GM18505 (cell line): ENCODE results near the gene VEPH1.
"Not testable (repeated sequence)": the region's sequence is repeated elsewhere in the genome, so short reads cannot be mapped to it uniquely, and the experiment has no call there.

ENCODE experiments used
- ATAC-seq: cut with Tn5 transposase; IDR thresholded peaks from one replicate; pipeline ENCODE4 v1.9.1; 2021; ENCODE audit not compliant: unreplicated experiment
- POLR2A ChIP-seq: IDR thresholded peaks from 4 replicates; pipeline ENCODE4 v1.6.1; 2011; ENCODE audit warnings: borderline replicate concordance; ENCODE audit not compliant: insufficient read depth, insufficient read length; ENCODE audit errors: extremely low read depth

The VEPH1 gene

DNA sequence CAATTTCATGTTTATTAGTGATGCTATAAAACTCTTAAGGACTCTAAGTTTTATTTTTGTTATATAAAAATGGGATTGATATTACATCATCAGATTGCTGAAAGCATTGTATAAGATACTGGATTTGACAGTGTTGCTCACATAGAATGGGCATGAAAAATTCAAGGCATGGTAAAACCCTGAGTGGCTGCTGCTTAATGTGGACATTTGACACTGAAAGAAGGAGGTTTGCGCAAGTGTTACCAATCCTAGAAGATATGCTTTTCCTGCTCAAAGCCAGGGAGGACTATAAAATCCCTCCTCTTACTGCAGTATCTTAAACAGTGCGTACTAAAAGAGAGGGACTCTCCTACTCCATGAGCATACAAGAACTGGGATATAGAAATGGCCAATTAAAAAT, 132.3 kb downstream of the VEPH1 start:
- no peak for ATAC-seq
- no peak for TF ChIP-seq POLR2A

DNA sequence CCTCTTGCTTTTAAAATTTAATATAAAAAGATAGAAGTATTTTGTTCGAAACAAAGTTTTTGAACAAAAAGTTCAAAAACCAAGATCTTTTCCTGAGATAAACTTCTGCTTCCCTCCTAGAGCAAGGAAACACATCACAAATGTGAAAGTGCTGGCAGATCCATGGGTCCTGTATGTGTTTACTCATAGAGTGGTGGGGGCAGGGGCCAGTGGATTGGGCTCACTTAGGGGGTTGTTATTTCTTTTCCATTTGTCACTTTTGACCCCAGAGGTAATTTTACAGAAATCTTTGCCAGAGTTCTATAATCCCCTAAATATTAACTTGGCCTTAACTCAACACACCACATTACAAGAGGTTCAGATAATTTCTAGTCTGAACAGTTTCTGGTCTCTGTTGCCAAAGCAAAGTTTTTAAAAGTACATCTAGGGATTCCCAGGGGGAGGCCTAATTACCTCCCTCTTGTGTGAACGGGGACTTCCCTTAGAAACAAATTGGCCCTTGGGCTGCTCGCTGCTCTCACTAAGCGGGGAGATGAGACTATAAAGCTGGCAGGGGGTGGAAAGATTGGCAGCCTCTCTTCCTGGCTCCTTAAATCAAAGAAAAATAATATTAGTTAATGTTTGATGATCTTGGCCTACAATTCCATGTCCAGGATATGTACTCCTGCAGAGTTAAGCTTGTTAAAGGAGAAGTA, 133.3 kb downstream of the VEPH1 start:
- no peak for TF ChIP-seq POLR2A
- ATAC-seq, result no peak

DNA sequence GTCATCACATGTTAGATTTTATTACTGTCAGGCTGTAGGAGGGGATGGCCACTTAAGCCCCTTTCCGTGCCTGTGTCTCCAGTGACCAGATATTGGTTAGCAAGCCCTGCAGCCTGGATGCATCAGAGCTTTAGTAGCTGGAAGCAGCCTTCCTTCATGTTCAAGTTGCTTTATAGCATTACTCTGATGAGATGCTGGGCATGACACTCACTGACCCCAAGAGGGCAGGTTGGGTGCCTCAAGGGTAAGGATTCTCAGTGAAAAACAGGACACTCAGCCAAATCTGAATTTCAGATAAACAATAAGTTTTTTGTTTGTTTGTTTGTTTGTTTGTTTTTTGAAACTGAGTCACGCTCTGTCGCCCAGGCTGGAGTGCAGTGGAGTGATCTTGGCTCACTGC, 135.0 kb downstream of the VEPH1 start:
- no peak for TF ChIP-seq POLR2A
- no peak for ATAC-seq

DNA sequence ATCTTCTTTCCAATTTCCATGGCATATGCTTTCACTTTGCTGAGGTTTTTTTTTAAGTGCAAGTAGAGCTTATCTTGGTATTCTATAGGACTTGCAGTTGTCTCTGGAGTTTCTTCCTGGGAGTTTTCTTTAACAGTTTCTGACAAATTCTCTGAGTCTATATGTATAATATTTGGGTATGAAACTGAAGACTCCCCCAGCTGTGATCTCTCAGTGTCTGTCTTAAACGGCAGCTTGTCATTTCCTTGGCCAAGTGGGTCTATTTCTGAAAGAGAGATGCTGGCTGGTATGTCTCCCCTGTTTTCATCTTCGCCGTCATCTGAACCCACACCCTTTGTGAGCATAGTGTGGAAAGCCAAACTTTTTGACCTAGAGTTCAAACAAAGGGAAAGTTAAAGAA, 139.8 kb downstream of the VEPH1 start:
- no peak for TF ChIP-seq POLR2A
- ATAC-seq, result no peak

DNA sequence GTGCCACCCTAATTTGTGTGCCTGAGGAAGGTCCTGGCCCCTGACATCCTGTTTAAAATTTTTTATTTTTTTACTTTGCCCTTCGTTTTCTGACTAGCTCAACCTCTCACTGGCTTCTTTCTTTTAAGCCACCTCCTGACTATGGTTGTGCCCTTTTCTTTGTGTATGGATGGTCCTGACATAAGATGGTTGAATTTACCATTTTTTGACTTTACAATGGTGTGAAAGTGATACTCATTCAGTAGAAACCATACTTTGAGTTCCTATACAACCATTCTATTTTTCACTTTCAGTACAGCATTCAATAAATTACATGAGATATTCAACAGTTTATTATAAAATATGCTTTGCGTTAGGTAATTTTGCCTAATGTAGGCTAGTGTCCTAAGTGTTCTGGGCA, 140.9 kb downstream of the VEPH1 start:
- no peak for ATAC-seq
- no peak for TF ChIP-seq POLR2A

DNA sequence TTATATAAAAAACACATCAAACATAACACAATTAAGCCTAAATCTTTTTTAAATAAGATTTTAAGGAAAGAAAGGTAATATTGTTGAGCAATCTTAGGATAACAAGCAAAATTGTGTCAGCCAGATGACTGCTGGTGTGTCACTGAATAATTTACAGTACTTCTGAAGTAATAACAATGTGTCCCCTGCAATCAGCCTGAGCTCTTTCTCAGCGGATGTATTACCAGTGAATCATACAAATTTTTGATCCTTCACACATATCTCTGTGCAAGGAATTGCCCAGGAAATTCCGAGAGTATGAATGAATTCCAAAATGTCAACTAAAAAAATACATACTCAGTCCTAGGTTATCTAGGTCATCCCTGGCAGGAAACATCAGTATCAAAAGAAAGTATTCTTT, 143.2 kb downstream of the VEPH1 start:
- TF ChIP-seq POLR2A, result no peak
- ATAC-seq, result no peak

DNA sequence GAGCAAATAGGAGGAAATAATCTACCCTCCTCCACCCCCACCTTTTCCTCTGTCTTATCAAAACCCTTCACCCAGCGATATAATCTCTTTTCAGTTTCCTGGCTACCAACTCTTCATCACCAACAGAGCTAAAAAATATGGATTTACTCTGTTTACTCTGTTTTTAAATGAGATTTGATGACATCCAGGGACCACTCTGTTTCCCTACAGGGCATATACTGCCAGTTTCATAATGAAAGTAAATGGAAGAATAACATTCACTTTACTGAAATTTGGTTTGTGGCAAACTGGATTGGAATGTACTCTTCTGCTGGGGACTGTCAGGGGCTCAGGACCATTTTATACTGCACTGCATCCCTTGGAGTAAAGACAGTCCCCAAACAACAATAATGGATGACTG, 146.7 kb downstream of the VEPH1 start:
- no peak for ATAC-seq
- TF ChIP-seq POLR2A, result no peak

DNA sequence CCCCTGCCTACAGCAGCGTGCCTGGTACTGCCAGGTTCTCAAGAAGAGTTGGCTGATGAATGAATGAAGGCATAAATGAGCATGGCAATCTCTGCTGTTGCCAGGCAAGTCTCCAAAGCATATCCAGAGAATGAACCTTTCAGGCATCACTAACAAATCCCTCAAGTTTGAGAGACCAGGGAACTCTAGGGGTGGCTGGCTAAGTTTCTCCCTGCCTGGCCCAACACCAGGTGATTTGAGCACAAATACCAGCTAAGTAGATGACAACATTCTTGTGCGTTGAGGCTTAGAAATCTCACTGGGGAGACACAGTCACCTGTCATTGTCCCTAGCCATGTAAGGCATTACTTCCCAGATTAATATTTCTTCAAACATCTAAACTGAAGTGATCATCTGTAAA, 147.9 kb downstream of the VEPH1 start:
- ATAC-seq, result no peak
- TF ChIP-seq POLR2A, result no peak

DNA sequence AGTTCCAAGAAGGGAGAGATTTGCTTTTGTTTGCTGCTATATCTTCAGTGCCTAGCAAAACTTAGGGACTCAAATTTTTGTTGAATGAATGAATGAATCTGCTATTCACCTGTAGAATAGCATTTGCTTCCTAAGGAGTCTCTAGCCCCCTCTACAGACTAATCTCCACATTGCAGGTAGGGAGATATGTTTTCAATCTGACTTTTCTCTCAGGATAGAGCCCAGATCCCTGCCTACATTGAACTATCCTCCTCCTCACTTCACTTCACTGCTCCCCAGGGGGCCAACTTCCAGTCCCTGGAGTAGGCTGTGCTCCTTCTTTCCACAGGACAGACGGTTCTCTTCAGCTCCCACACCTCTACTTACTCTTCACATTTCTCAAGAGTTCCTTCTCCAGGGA, 148.5 kb downstream of the VEPH1 start:
- TF ChIP-seq POLR2A, result no peak
- ATAC-seq, result no peak

DNA sequence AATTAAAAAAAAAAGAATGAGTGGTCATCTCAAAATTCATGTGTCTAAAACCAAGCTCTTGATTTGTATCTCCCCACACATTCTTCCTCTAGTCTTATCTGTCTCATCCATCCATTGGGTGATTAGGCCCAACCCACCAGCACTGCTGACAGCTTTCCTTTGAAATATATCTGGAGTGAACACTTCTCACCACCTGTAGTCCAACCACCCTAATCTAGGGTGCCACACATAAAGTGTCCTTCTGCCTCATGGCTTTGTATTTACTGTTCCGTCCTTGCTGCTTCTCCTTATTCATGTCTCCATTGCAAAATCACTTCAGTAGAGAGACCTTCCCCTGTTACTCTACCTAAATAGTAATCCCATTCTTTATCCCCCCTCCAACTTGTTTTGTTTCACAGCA, 149.0 kb downstream of the VEPH1 start:
- ATAC-seq, result no peak
- TF ChIP-seq POLR2A, result no peak

DNA sequence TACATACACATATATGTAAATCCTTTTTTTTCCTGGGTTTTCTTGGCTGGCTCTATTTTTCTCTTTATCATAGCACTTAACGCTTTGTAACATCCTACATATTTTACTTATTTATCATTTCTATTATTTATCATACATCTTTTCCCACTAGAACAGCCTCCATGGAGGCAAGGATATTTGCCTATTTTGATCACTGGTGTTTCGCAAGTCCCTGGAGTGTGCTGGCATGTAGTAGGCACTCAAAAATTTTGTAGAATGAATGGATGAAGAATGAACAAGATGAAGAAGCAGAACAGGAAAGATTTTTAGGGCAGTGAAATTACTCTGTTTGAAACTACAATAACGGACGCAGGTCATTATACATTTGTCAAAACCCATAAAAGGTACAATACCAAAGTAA, 149.6 kb downstream of the VEPH1 start:
- no peak for ATAC-seq
- TF ChIP-seq POLR2A, result no peak

DNA sequence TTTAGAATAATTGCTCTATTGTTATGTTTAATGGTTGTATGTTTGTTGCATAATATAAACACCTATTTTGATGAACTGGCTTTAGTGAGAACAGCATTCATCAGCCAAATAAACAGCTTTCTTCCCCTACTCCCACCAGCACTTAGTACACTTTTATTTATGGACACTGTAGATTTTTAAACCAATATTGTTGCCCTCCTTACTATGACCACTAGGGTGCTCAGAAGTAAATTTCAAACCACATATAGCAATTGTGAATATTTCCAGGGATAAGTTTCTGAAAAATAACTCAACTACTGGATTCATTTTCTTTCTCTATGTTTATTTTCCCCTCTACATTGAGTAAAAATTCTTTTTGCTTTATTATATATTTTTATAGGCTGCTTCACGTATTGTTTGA, 151.2 kb downstream of the VEPH1 start:
- no peak for ATAC-seq
- TF ChIP-seq POLR2A, result no peak

DNA sequence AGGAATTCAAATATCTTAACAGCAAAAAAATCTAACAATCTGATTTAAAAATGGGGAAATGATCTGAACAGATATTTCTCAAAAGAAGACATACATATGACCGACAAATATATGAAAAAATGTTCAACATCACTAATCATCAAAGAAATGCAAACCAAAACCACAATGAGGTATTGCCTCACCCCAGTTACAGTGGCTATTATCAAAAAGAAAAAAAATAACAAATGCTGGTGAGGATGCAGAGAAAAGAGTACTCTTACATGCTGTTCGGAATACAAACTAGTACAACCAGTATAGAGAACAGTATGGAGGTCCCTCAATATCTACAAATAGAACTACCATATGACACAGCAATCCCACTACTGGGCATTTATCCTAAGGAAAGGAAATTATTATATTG, 152.6 kb downstream of the VEPH1 start:
- ATAC-seq, result not testable (repeated sequence)

DNA sequence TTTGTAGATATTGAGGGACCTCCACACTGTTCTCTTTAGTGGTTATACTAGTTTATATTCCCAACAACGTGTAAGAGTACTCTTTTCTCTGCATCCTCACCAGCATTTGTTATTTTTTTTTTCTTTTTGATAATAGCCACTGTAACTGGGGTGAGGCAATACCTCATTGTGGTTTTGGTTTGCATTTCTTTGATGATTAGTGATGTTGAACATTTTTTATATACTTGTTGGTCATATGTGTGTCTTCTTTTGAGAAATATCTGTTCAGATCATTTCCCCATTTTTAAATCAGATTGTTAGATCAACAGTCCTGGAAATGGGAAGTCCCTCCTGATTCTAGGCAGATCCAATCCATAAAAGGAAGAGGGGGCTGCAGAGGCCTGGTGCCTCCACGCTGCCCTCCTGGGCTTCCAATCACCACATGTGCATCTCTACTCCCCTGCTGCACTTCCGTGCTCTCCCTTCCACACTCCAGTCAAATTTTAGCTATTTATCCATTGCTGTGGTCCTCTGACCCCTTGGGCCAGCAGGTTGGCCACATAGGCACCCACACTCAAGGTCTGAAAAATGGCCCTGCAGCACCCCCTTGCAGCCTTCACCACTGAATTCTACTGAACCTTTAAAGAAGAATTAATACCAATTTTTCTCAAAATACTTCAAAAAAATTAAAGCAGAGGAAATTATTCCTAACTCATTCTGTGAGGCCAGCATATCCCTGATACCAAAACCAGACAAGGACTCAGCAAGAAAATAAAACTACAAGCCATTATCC, 154.7 kb downstream of the VEPH1 start:
- not testable (repeated sequence) for ATAC-seq
